OCI-LY7 (cell line): Measurements from ENCODE around the gene SDCBP2.

Experiments
- EZH2phosphoT487 ChIP-seq: fragments of 200-600 bp; sonication (generic); IDR thresholded peaks from 2 replicates; pipeline ENCODE4 v1.6.1; 2018; ENCODE audit warnings: low read depth, borderline replicate concordance, mild to moderate bottlenecking, mixed run types, antibody characterized with exemption, low read length, moderate library complexity, mixed read lengths
- TF ChIP-seq, protein P1 (sequence below): fragments of 200-600 bp; sonication (generic); conservative IDR thresholded peaks from 2 replicates; pipeline ENCODE4 v1.5.1; 2014; ENCODE audit warnings: mild to moderate bottlenecking, antibody characterized with exemption, low read length, moderate library complexity, mixed read lengths

DNA sequence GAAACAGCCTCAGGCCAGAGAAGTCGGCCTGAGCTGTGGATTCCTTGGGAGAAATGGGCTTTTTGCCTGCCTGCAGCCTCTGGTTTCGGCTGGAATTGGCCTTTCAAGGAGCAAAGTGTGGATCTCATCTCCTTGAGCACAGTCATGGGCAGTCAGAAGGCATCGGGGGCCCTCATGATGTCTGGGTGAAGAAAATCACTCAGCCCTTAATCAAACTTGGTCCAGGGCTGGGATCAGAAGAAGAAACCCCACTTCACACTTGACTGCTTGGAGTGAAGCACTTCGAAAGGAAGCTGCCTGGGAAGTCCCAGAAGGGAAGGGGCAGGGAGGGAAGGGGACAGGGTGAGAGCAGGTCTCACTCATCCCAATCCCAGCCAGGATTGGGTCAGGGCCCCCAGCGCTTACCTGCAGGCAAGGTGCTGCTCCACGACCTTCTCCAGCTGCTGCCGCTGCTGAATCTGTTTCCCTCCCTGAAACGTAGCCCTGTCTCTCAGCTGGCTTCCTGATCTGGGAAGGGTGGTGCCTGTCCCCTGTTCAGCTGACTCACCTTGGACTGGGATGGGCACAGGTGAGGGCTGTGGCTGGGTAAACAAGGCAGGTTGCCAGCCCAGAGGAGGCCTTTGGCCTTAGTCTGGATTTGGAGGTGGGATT, at the start of gene SDCBP2:
- TF ChIP-seq, protein P1, sequence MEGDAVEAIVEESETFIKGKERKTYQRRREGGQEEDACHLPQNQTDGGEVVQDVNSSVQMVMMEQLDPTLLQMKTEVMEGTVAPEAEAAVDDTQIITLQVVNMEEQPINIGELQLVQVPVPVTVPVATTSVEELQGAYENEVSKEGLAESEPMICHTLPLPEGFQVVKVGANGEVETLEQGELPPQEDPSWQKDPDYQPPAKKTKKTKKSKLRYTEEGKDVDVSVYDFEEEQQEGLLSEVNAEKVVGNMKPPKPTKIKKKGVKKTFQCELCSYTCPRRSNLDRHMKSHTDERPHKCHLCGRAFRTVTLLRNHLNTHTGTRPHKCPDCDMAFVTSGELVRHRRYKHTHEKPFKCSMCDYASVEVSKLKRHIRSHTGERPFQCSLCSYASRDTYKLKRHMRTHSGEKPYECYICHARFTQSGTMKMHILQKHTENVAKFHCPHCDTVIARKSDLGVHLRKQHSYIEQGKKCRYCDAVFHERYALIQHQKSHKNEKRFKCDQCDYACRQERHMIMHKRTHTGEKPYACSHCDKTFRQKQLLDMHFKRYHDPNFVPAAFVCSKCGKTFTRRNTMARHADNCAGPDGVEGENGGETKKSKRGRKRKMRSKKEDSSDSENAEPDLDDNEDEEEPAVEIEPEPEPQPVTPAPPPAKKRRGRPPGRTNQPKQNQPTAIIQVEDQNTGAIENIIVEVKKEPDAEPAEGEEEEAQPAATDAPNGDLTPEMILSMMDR = no peak
- TF ChIP-seq EZH2phosphoT487 = no peak
